ENCODE results near the gene TTC7B. TPM values are rescaled to one million over a fixed set of nuclear protein-coding genes. Genes with fewer than 3 reads are reported as not detected.
A peak's percentile ranks its signal among the peaks of the same experiment; 100 is the strongest.

TTC7B gene
- total and polyA plus RNA-seq, 2 of the 13 experiments (the other 11 are each of a cell fraction or from before 2014, with no cell fraction given): 1.3 to 3.2 TPM

- TF ChIP-seq ZNF609 (CRISPR knock-in tag; IDR thresholded peaks at IDR 0.05; ENCODE audit: borderline replicate concordance) (peak; percentile 80), ZBTB20 (CRISPR knock-in tag; IDR thresholded peaks at IDR 0.05; ENCODE audit: borderline replicate concordance, low read depth) (no peak), DR1 (CRISPR knock-in tag; IDR thresholded peaks at IDR 0.05) (no peak), ZNF430 (CRISPR knock-in tag; IDR thresholded peaks at IDR 0.05) (no peak), MAZ (IDR thresholded peaks at IDR 0.05; ENCODE audit: borderline replicate concordance, low read depth, low read length) (0 out of 2 replicates have a peak, but pooled peaks have one; percentile 32), MAZ (CRISPR knock-in tag; IDR thresholded peaks at IDR 0.05; ENCODE audit: low read depth) (peak; percentile 68; the same call in 1 of the 2 replicates), SP2 (CRISPR knock-in tag; IDR thresholded peaks at IDR 0.05) (no peak), MTA1 (CRISPR knock-in tag; IDR thresholded peaks at IDR 0.05; ENCODE audit: borderline replicate concordance) (peak; percentile 84; the same call in 1 of the 2 replicates), CHCHD3 (CRISPR knock-in tag; IDR thresholded peaks at IDR 0.05) (no peak), ZNF281 (CRISPR knock-in tag; IDR thresholded peaks at IDR 0.05; ENCODE audit: borderline replicate concordance) (no peak; the same call in 1 of the 2 replicates), ZNF883 (CRISPR knock-in tag; IDR thresholded peaks at IDR 0.05; ENCODE audit: not compliant biosample characterization) (peak; percentile 45), ZNF484 (CRISPR knock-in tag; IDR thresholded peaks at IDR 0.05; ENCODE audit: borderline replicate concordance, low read depth) (no peak), SIN3A (IDR thresholded peaks at IDR 0.05; ENCODE audit: borderline replicate concordance, low read depth, low read length) (0 out of 2 replicates have a peak, but pooled peaks have one; percentile 67), FOXA1 (IDR thresholded peaks at IDR 0.05) (peak; percentile 97), FOXA1 (CRISPR knock-in tag; IDR thresholded peaks at IDR 0.05) (peak; percentile 100), RAD21 (CRISPR knock-in tag; IDR thresholded peaks at IDR 0.05) (peak; percentile 52; the same call in 1 of the 2 replicates)
- TF ChIP-seq, protein P1, sequence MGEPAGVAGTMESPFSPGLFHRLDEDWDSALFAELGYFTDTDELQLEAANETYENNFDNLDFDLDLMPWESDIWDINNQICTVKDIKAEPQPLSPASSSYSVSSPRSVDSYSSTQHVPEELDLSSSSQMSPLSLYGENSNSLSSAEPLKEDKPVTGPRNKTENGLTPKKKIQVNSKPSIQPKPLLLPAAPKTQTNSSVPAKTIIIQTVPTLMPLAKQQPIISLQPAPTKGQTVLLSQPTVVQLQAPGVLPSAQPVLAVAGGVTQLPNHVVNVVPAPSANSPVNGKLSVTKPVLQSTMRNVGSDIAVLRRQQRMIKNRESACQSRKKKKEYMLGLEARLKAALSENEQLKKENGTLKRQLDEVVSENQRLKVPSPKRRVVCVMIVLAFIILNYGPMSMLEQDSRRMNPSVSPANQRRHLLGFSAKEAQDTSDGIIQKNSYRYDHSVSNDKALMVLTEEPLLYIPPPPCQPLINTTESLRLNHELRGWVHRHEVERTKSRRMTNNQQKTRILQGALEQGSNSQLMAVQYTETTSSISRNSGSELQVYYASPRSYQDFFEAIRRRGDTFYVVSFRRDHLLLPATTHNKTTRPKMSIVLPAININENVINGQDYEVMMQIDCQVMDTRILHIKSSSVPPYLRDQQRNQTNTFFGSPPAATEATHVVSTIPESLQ (CRISPR knock-in tag; conservative IDR thresholded peaks at IDR 0.05): no peak
These were observed 302.8 kb downstream of the TTC7B start (continued) for GRCh38 chr14:90513161-90514014.
